ENCODE measurements around the gene CADM1.

CADM1 gene

GRCh38 chr11:115206365-115207022 lies 297.7 kb downstream of the CADM1 start:
- no peak for DNase-seq (ENCODE audit: low read depth)

- no peak for DNase-seq (ENCODE audit: low read depth)
Observed at GRCh38 chr11:115202900-115203552, 301.2 kb downstream of the CADM1 start.

GRCh38 chr11:115202074-115202473 lies 302.1 kb downstream of the CADM1 start:
- no peak for DNase-seq (ENCODE audit: low read depth)

GRCh38 chr11:115201111-115201792 lies 303.0 kb downstream of the CADM1 start:
- no peak for DNase-seq (ENCODE audit: low read depth)

- no peak for DNase-seq (ENCODE audit: low read depth)
Observed at GRCh38 chr11:115199481-115200069, 304.6 kb downstream of the CADM1 start.

GRCh38 chr11:115198321-115198741 lies 305.9 kb downstream of the CADM1 start:
- no peak for DNase-seq (ENCODE audit: low read depth)

- no peak for DNase-seq (ENCODE audit: low read depth)
Observed at GRCh38 chr11:115197433-115197832, 306.8 kb downstream of the CADM1 start.

- no peak for DNase-seq (ENCODE audit: low read depth)
Observed at GRCh38 chr11:115197031-115197430, 307.2 kb downstream of the CADM1 start.

GRCh38 chr11:115194802-115195110 lies 309.5 kb downstream of the CADM1 start:
- DNase-seq (ENCODE audit: low read depth) = no peak

GRCh38 chr11:115193914-115194801 lies 310.1 kb downstream of the CADM1 start:
- no peak for DNase-seq (ENCODE audit: low read depth)

- no peak for DNase-seq (ENCODE audit: low read depth)
Observed at GRCh38 chr11:115191761-115192160, 312.5 kb downstream of the CADM1 start.

GRCh38 chr11:115190196-115190595 lies 314.0 kb downstream of the CADM1 start:
- DNase-seq (ENCODE audit: low read depth) = no peak

GRCh38 chr11:115188898-115189278 lies 315.3 kb downstream of the CADM1 start:
- DNase-seq (ENCODE audit: low read depth) = no peak

- no peak for DNase-seq (ENCODE audit: low read depth)
Observed at GRCh38 chr11:115188188-115188897, 315.9 kb downstream of the CADM1 start.

GRCh38 chr11:115185931-115186330 lies 318.3 kb downstream of the CADM1 start:
- DNase-seq (ENCODE audit: low read depth) = no peak

GRCh38 chr11:115185507-115185906 lies 318.7 kb downstream of the CADM1 start:
- DNase-seq (ENCODE audit: low read depth) = no peak

GRCh38 chr11:115184901-115185300 lies 319.3 kb downstream of the CADM1 start:
- DNase-seq (ENCODE audit: low read depth) = no peak

GRCh38 chr11:115183830-115184229 lies 320.4 kb downstream of the CADM1 start:
- no peak for DNase-seq (ENCODE audit: low read depth)

GRCh38 chr11:115183136-115183535 lies 321.1 kb downstream of the CADM1 start:
- no peak for DNase-seq (ENCODE audit: low read depth)

- DNase-seq (ENCODE audit: low read depth) = no peak
Observed at GRCh38 chr11:115182282-115182955, 321.8 kb downstream of the CADM1 start.

- DNase-seq (ENCODE audit: low read depth) = no peak
Observed at GRCh38 chr11:115181538-115181937, 322.7 kb downstream of the CADM1 start.
